HG02678 (cell line): Measurements from ENCODE around the gene PARD6G.
"Not testable (repeated sequence)": the region's sequence is repeated elsewhere in the genome, so short reads cannot be mapped to it uniquely, and the experiment has no call there.

Source experiments
- ATAC-seq: cut with Tn5 transposase; IDR thresholded peaks from one replicate; pipeline ENCODE4 v1.9.1; 2021; ENCODE audit warnings: mild to moderate bottlenecking, moderate library complexity; ENCODE audit not compliant: unreplicated experiment

The PARD6G gene

GRCh38 chr18:80176334-80177073 lies 70.8 kb downstream of the PARD6G start:
- no peak for ATAC-seq

- ATAC-seq = no peak
These were observed 71.7 kb downstream of the PARD6G start for GRCh38 chr18:80175451-80176204.

- no peak for ATAC-seq
These were observed 74.3 kb downstream of the PARD6G start for GRCh38 chr18:80173060-80173459.

GRCh38 chr18:80172056-80172455 lies 75.3 kb downstream of the PARD6G start:
- no peak for ATAC-seq

- ATAC-seq = no peak
These were observed 76.1 kb downstream of the PARD6G start for GRCh38 chr18:80171054-80171872.

GRCh38 chr18:80170395-80171053 lies 76.8 kb downstream of the PARD6G start:
- no peak for ATAC-seq

GRCh38 chr18:80169607-80170006 lies 77.7 kb downstream of the PARD6G start:
- ATAC-seq = no peak

- ATAC-seq = no peak
These were observed 78.3 kb downstream of the PARD6G start for GRCh38 chr18:80168982-80169381.

- no peak for ATAC-seq
These were observed 79.0 kb downstream of the PARD6G start for GRCh38 chr18:80168346-80168745.

GRCh38 chr18:80167931-80168330 lies 79.4 kb downstream of the PARD6G start:
- no peak for ATAC-seq

GRCh38 chr18:80167331-80167730 lies 80.0 kb downstream of the PARD6G start:
- ATAC-seq = no peak

- ATAC-seq = no peak
These were observed 80.6 kb downstream of the PARD6G start for GRCh38 chr18:80166725-80167124.

GRCh38 chr18:80166240-80166639 lies 81.1 kb downstream of the PARD6G start:
- no peak for ATAC-seq

GRCh38 chr18:80164727-80165355 lies 82.5 kb downstream of the PARD6G start:
- ATAC-seq = not testable (repeated sequence)

GRCh38 chr18:80163183-80163582 lies 84.1 kb downstream of the PARD6G start:
- ATAC-seq = no peak

GRCh38 chr18:80161781-80162417 lies 85.4 kb downstream of the PARD6G start:
- no peak for ATAC-seq

- no peak for ATAC-seq
These were observed 87.3 kb downstream of the PARD6G start for GRCh38 chr18:80159713-80160636.

- no peak for ATAC-seq
These were observed 88.9 kb downstream of the PARD6G start for GRCh38 chr18:80158365-80158764.
